Activated CD8-positive, alpha-beta memory T cell treated with anti-CD3 and anti-CD28 coated beads, Interleukin-2, amount 50 U/mL, for 1 hour (primary cell): ENCODE results near the gene RNPEPL1.

Source experiments
- DNase-seq: peaks from one replicate; pipeline ENCODE4 v3.0.0-alpha.2; 2020; ENCODE audit errors: extremely low read depth

RNPEPL1 gene

GRCh38 chr2:240624950-240625621 lies 56.8 kb downstream of the RNPEPL1 start, which contains the start of gene GPR35:
GPR35 (plus strand) TSS chr2:240625480; CDS start chr2:240629953, 4,473 bp downstream.
- DNase-seq: peak; percentile 82

GRCh38 chr2:240626531-240627300 lies 58.4 kb downstream of the RNPEPL1 start:
- no peak for DNase-seq

- no peak for DNase-seq
Measured at GRCh38 chr2:240627736-240628506, 59.6 kb downstream of the RNPEPL1 start.

- DNase-seq: no peak
Measured at GRCh38 chr2:240628507-240628807, 60.2 kb downstream of the RNPEPL1 start.

GRCh38 chr2:240628808-240629618 lies 60.7 kb downstream of the RNPEPL1 start:
- DNase-seq: no peak

- DNase-seq: no peak
Measured at GRCh38 chr2:240629619-240629967, 61.3 kb downstream of the RNPEPL1 start.

GRCh38 chr2:240629968-240630770 lies 61.9 kb downstream of the RNPEPL1 start:
- DNase-seq: no peak
